ENCODE data around the gene TRPV4.

DNA sequence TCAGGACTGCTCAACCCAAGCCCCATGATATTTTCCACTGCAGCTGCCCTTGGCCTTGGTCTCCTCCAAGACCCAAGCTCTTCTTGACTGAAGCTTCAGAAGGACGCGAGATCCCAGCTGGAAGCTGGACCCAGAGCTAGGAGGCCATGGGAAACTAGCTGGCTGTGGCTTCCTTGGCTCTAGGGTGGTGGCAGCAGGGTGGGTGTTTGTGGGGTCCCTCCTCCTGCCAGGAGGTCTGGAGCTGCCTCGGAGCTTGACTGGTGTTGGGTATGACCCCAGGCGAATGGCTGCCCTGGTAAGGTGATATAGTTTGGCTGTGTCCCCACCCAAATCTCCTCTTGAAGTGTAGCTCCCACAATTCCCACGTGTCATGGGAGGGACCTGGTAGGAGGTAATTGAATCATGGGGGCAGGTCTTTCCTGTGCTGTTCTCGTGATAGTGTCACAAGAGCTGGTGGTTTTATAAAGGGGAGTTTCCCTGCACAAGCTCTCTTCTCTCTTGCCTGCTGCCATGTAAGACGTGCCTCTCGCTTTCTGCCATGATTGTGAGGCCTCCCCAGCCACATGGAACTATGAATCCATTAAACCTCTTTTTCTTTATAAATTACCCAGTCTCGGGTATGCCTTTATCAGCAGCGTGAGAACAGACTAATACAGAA is 51.4 kb downstream of the TRPV4 start:
- TF ChIP-seq, protein P1, sequence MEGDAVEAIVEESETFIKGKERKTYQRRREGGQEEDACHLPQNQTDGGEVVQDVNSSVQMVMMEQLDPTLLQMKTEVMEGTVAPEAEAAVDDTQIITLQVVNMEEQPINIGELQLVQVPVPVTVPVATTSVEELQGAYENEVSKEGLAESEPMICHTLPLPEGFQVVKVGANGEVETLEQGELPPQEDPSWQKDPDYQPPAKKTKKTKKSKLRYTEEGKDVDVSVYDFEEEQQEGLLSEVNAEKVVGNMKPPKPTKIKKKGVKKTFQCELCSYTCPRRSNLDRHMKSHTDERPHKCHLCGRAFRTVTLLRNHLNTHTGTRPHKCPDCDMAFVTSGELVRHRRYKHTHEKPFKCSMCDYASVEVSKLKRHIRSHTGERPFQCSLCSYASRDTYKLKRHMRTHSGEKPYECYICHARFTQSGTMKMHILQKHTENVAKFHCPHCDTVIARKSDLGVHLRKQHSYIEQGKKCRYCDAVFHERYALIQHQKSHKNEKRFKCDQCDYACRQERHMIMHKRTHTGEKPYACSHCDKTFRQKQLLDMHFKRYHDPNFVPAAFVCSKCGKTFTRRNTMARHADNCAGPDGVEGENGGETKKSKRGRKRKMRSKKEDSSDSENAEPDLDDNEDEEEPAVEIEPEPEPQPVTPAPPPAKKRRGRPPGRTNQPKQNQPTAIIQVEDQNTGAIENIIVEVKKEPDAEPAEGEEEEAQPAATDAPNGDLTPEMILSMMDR (tag by site-specific recombination; IDR thresholded peaks at IDR 0.05): no peak
- TF ChIP-seq YY1 (tag by site-specific recombination; IDR thresholded peaks at IDR 0.05): no peak
